ENCODE results near the gene ULBP1. TPM values are rescaled to one million over a fixed set of nuclear protein-coding genes. Genes with fewer than 3 reads are reported as not detected.
A peak's percentile ranks its signal among the peaks of the same experiment; 100 is the strongest.
"Not testable (repeated sequence)": the region's sequence is repeated elsewhere in the genome, so short reads cannot be mapped to it uniquely, and the experiment has no call there.

Gene ULBP1
- 0.16 TPM for total RNA-seq
- long read RNA-seq = 0 reads

GRCh38 chr6:149963462-149964307 lies at the start of gene ULBP1:
Gene ULBP1 (plus strand): TSS chr6:149963943. CDS start chr6:149964050, 107 bp downstream.
- intact Hi-C loops (cut with DNase I) = no loop called here
- peak; percentile 93 for DNase-seq (ENCODE audit: low spot score)

- DNase-seq (ENCODE audit: low spot score) = peak; percentile 58
- intact Hi-C loops (cut with DNase I) = no loop called here
Observed at GRCh38 chr6:149915970-149916865, 47.5 kb upstream of the ULBP1 start.

- DNase-seq (ENCODE audit: low spot score) = no peak
- intact Hi-C loops (cut with DNase I) = no loop called here
Observed at GRCh38 chr6:149917679-149918078, 46.1 kb upstream of the ULBP1 start.

DNA sequence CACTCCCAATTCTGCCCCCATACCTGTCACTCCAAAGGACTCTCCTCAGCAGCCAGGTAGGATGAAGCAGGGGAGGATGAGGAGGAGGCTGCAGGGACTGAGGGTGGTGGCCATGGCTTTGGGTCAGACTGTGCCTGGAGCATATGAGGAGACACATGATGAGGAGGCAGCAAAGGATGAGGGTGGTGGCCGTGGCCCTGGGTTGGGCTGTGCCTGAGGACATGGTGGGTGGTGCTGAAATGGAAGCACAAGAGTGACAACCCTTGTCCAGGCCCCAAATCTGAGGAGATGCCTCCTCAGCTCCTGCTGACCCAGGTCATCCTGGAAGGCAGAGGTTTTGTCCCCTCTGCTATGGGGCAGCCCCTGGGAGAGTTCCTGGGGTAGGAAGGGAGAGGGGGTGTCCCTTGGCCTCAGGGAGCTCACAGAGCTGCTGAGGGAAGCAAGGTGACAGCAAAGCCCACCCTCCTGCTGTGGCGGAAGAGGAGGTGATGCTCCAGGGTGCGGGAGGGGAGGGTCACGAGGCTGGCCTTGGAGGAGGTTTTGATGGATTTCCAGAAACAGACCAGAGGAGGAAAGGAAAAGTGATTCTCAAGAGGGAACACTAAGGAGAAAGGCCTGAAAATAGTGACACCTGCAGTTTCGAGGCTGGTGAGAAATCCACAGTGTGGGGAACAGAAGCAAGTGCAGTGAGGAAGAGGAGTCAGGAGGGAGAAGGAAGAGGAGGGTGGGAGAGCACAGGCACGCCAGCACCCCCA lies 45.4 kb upstream of the ULBP1 start:
- intact Hi-C loops (cut with DNase I) = no loop called here
- DNase-seq (ENCODE audit: low spot score) = peak; percentile 29

- DNase-seq (ENCODE audit: low spot score) = peak; percentile 63
- intact Hi-C loops (cut with DNase I) = not testable (repeated sequence)
Observed at GRCh38 chr6:149919126-149919833, 44.5 kb upstream of the ULBP1 start.

DNA sequence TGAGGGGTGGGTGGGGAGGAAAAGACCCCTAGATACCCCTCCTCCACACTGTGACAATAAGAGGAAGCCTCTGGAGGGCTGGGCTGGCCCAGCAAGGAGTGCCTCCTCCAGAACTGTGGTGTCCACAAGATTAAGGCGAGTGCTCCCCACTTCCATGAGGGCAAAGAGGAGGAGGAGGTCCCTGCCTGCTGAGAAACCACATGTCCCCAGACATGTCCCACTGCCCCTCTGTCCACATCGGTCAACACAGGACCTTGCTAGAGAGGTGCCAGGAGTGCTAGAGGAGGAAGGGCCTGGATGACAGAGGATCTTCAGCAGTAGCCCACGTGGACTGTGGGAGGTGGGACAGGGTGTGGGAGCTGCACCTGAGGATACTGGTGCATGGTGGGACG lies 43.9 kb upstream of the ULBP1 start:
- intact Hi-C loops (cut with DNase I) = no loop called here
- peak; percentile 59 for DNase-seq (ENCODE audit: low spot score)

DNA sequence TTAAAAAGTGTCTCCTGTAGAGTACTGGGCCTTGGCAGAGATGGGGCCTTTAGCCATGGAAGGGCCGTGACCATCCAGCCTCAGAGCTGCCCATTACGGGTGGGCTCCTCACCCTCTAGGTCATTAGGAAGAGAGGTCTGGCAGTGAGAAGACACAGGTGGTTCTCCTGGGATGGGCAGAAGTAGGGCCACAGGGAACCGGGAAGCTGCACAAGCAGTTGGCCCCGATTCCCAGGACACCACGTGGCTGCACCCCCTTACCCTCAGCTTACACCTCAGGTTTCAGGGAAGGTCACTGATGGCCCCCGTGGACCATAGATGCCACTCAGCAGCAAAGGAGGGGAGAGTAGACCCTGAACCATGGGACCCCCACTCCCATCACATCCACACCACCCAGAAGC lies 42.4 kb upstream of the ULBP1 start:
- intact Hi-C loops (cut with DNase I) = no loop called here
- DNase-seq (ENCODE audit: low spot score) = peak; percentile 36

- intact Hi-C loops (cut with DNase I) = not testable (repeated sequence)
- DNase-seq (ENCODE audit: low spot score) = peak; percentile 20
Observed at GRCh38 chr6:149922091-149922490, 41.7 kb upstream of the ULBP1 start.

DNA sequence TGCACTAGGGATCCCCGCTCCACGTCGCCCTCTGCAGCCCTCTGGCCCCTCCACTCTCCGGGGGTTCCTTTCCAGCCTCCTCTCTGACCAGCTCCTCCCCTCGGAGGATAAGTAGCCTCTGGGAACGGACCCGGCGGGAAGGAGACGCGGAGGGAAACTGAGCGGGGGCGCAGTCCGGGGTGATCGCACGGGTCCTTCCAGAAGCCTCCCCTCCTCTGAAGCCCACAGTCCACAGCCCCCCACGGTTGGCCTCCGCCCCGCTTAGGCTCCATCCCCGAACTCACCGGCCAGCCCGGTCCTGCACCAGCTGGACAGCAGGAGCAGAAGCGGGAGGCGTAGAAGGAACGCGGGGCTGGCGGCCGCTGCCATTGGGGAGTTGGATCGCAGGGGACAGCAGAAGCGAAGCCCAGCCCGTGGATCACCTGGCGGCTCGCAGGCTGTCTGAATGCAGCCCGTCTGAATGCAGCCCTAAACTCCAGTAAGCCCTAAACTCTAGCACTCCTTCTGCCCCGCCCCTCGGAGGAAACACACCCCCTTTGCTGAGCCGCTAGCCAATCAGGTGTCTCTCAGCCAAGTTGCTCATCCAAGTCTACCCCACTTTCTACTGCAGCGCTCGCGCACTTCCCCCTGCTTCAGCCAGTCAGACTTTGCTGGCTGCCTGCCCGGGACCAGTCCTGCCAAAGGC lies 41.0 kb upstream of the ULBP1 start, which contains the start of gene RAET1G:
RAET1G (minus strand) TSS at position 480 of the 685 bp plus-strand sequence; CDS start at position 369, 111 bp downstream.
- intact Hi-C loops (cut with DNase I) = no loop called here
- DNase-seq (ENCODE audit: low spot score) = peak; percentile 92

DNA sequence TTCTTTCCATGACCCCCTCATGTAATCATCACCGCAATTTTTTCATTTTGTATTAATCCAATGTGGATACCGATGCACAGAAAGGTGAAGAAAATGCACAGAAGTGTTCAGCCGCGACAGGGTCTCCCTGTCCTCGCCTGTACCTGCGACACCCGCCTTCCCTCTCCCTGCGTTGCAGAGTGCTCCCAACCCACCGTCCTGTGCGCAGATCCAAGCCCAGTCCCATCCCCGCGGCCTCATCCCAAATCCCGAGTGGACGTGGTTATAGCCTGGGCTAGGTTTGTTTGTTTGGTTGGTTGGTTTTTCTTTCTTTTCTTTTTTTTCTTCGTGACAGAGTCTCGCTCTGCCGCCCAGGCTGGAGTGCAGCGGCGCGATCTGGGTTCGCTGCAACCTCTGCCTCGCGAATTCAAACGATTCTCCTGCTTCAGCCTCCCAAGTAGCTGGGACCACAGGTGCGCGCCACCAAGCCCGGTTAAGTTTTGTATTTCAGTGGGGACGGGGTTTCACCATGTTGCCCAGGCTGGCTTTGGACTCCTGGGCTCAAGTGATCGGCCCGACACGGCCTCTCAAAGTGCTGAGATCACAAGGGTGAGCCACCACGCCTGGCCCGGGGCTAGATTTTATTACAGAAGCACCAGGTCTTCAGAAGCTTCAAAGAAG lies 40.3 kb upstream of the ULBP1 start:
- intact Hi-C loops (cut with DNase I) = no loop called here
- DNase-seq (ENCODE audit: low spot score) = peak; percentile 33

DNA sequence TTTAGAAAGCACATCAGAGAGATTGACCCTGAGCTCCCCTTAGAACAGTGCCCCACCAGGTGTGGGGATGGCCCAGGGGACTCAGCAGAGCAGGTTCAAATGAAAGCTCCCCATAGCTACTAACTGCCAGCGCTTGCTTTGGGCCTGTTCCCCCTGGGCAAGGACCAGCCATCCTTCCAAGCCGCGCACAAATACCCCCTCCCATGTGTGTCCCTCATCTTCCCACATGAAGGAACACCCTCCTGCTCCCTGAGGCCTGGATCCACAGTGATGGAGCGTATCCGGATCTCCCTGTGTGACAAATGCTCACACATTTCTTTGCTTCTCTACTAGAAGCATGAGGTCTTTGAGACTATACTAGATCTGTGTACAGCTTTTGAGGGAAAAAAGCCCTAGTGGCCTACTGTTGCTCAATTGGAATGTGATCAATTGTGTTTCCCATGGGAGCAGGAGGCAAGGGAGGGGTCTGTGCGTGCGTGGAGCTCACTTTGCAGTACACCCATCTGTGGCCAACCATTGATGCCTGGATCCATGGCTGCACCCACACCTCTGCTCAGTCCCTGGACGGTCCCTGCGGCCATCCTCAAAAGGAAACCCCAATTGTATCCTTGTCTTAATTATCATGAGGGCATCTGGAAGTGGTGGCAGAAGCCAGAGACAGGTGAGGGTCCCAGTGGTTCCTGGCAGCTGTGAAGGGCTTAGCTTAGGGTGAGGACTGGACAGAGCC lies 39.4 kb upstream of the ULBP1 start:
- peak; percentile 63 for DNase-seq (ENCODE audit: low spot score)
- intact Hi-C loops (cut with DNase I) = loop anchor here (2.0 kb wide), 2 partner anchors 60 to 90 kb away; partner anchors contain the start of gene LRP11

DNA sequence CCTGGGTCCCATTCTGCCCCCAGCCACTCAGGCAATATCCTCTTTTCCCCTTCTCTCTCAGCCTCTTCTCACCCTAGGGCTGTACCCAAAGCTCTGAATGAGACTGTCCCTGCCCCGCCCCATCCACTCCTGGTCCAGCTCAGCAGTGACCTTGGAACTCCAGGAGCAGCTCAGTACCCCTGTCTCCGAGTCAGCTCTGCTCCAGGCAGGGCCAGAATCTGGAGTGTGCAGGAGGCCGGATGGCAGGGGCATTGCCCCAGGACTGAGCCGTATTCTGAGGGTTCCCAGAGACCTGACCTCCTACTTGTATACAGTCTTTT lies 38.9 kb upstream of the ULBP1 start:
- DNase-seq (ENCODE audit: low spot score) = no peak

GRCh38 chr6:149925253-149925973 lies 38.3 kb upstream of the ULBP1 start:
- peak; percentile 76 for DNase-seq (ENCODE audit: low spot score)
- intact Hi-C loops (cut with DNase I) = loop anchor here (2.0 to 5.0 kb wide), 3 partner anchors 61 to 208 kb away; partner anchors contain the start of genes LATS1 and LRP11

More for the DNA sequence above, 38.9 kb upstream of the ULBP1 start:
- intact Hi-C loops (cut with DNase I) = loop anchor here (2.0 to 5.0 kb wide), 3 partner anchors 60 to 208 kb away; partner anchors contain the start of genes LATS1 and LRP11

GRCh38 chr6:149925974-149926777 lies 37.6 kb upstream of the ULBP1 start:
- DNase-seq (ENCODE audit: low spot score) = peak; percentile 92
- intact Hi-C loops (cut with DNase I) = loop anchor here (2.0 to 5.0 kb wide), 3 partner anchors 61 to 209 kb away; partner anchors contain the start of genes LATS1 and LRP11

GRCh38 chr6:149927025-149927424 lies 36.7 kb upstream of the ULBP1 start:
- not testable (repeated sequence) for DNase-seq (ENCODE audit: low spot score)
- intact Hi-C loops (cut with DNase I) = loop anchor here (5.0 kb wide), 1 partner anchor 210 kb away; the partner anchor contains the start of gene LATS1
